HG02798 (cell line): ENCODE data around the gene CTAG2.
A peak's percentile ranks its signal among the peaks of the same experiment; 100 is the strongest.
"Not testable (repeated sequence)": the region's sequence is repeated elsewhere in the genome, so short reads cannot be mapped to it uniquely, and the experiment has no call there.

Experiments
- ATAC-seq: cut with Tn5 transposase; IDR thresholded peaks from one replicate; pipeline ENCODE4 v1.9.1; 2021; ENCODE audit warnings: mild to moderate bottlenecking; ENCODE audit not compliant: unreplicated experiment, poor library complexity

Gene CTAG2

GRCh38 chrX:154649503-154650220 is 3.7 kb downstream of the CTAG2 start:
- ATAC-seq = no peak

DNA sequence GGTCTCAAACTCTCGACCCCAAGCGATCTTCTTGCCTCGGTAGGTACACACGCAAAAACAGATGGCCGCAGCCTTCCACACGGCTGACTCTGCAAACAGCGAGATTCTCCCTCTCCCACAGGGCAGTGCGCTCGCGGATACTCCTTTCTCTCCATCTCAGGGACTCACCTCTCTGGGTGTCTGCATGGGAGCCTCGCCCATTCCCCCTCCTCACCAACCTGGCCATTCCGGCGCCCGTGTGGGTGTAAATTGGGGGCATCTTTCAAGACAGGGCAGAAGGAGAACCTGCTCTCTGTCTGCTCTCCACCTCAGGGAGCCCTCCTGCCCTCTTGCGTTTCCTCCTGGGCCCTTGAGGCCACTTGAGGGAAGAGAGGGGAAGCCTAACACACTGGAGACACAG is 4.4 kb downstream of the CTAG2 start:
- ATAC-seq = no peak

- not testable (repeated sequence) for ATAC-seq
These were observed 7.5 kb downstream of the CTAG2 start for GRCh38 chrX:154645745-154646378.

DNA sequence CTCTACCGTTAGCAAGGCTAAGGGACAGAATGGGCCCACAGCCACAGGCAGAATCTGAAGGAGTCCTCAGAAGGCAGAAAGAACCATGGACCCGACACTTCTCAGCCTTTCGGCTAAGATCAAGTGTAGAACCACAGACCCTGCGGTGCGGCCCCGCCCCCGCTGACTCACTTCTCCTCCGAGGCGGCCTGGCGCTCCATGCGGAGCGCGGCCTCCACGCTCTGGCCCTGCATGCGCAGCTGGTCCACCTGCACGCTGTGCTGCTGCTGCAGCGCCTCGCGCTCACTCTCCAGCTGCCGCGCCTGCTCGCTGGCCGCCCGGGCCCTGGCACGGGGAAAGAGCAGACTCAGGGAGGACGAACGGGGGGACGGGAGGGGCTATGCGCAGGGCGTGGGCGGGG is 9.7 kb downstream of the CTAG2 start:
- not testable (repeated sequence) for ATAC-seq

DNA sequence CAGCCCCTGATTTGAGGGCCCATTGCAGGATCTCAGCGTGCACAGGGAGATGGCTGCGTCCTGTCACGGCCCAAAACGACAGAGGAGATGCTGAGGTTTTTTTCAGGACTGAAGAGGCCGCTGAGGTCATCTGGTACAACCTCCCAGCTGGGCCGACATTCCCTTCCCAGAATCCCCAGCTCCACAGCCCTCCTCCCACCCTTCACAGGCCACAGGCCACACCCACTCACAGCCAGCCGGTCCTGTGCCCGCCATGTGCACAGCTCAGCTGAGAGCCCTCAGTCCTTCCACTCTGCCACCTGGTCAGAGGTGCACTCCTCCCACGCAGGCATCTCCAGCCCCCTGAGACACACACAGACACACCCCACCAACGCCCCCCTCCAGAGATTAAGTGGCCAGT is 11.6 kb downstream of the CTAG2 start:
- ATAC-seq = not testable (repeated sequence)

DNA sequence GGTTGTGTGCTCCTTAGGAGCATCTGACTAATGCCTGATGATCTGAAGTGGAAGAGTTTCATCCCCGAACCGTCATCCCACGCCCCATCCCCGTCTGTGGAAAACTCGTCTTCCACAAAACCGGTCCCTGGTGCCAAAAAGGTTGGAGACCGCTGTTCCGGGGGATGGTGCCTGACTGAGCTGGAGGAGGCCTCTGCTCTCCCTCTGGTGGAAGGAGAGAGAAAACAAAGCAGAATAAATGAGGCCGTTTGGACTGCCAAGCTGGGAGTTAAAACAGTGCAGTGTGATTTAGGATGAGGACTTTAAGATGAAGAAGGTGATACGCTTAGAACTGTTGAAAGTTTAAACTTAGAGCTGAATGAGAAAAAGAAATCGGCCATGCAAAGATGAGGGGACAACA is 19.7 kb downstream of the CTAG2 start:
- ATAC-seq = not testable (repeated sequence)

DNA sequence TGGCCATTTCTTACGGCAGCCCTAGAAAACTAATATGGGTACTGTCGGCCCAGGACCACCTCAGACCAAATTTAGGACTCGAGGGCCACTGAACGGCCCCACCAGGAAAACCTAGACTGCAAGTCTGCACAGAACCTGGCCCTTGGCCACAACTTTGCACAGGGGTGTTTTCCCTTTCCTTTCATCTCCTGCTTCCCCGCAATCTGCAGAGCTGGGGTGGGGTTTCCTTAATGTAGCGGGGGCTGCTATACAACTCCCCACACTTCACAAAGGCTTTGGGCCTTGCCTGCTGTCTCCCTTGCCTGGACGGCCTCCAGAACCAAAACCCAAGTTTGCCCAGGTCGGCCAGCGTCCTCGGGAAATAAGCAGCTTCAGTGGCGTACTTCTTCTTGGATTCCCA is 22.4 kb downstream of the CTAG2 start:
- ATAC-seq = not testable (repeated sequence)

DNA sequence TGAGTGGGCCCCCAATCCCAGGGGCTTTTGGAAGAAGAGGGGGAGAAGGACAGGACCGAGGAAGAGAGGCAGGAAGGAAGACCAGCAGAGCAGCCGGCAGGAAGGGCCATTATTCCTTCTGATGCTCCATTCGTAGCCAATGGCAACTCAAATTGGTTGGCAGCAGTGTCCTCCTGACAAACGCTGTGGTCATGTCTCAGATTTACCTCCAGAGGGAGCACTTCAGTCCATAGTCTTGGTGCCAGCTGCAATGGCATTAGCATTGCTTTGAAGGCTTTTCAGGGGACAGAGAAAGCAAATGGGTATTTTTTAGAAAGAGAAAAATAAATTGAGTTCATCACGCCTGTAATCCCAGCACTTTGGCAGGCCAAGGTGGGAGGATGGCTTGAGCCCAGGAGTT is 24.4 kb downstream of the CTAG2 start:
- peak; percentile 47 for ATAC-seq

DNA sequence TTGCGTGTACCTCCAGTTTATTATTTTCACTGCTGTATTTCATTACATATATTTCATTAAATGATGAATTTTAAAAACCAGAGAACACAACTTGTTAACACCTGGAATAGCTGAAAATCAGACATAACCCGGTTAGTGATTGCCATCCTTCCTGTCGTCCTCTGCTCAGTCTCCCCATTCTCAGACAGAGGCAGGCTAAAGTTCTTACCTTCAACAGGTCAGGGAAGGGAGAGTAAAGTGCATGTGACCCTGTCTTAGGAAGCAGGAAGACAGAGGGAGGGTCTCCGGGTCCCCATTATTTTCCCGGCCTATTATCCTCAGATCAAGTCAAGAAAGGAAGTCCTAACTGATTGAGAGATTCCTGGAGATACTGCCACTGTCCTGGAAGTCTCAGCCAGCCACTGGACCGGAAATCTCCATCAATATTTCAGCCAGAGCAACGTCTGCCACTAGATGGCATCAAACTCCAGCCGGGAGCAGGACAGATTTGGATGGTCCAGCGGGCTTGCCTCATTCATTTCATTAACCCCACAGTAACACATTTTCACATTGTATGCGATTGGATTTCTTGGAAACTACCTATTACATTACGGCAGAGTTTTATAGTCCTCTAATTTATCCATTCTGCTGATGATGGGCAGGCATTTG is 32.5 kb downstream of the CTAG2 start:
- ATAC-seq = not testable (repeated sequence)

GRCh38 chrX:154619182-154619581 is 34.2 kb downstream of the CTAG2 start, which contains the start of gene CTAG1B:
CTAG1B (minus strand) TSS chrX:154619282; CDS start chrX:154619218, 64 bp downstream.
- ATAC-seq = not testable (repeated sequence)

DNA sequence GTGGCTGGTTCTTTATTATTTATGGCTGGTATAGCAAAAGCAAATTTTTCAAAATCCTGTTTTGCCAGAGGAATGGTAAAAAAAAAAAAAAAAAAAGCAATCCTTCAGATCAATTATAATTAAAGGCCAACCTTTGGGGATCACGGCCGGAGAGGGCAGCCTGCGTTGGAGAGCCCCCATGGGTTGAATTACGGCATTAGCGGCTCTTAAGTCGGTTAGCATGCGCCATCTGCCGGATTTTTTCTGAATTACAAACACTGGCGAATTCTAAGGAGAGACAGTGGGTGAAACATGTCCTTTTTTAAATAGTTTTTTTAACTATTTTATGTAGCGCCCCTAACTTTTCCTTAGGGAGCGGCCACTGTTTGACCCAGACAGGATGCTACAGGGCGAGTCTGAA is 39.8 kb downstream of the CTAG2 start:
- ATAC-seq = not testable (repeated sequence)

GRCh38 chrX:154611146-154611545 is 42.2 kb downstream of the CTAG2 start:
- ATAC-seq = not testable (repeated sequence)

DNA sequence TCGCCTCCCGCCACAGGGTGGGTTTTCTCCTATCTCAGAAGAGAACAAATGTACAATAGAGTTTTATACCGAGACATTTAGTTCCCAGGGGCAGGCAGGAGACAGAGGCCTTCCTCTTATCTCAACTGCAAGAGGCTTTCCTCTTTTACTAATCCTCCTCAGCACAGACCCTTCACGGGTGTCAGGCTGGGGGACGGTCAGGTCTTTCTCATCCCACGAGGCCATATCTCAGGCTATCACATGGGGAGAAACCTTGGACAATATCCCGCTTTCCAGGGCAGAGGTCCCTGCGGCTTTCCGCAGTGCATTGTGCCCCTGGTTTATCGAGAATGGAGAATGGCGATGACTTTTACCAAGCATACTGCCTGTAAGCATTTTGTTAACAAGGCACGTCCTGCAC is 44.6 kb downstream of the CTAG2 start:
- ATAC-seq = not testable (repeated sequence)

DNA sequence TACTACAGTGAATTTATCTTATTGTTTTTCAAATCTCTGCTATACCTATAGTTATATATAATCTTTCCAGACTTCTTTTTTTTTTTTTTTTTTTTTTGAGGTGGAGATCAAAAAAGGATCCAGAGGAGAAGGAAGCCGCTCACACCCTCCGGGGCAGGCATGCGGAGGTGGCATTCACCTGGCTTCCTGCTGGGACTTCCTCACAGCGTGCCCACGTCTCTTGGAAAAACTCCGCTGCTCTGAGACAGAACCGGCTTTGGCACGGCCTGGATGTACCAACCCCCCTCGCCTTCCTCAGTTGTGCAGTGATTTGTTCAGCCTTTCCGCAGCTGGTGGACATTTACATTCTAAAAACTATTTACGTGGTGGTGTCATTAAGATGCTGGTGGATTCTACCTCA is 45.4 kb downstream of the CTAG2 start:
- not testable (repeated sequence) for ATAC-seq

DNA sequence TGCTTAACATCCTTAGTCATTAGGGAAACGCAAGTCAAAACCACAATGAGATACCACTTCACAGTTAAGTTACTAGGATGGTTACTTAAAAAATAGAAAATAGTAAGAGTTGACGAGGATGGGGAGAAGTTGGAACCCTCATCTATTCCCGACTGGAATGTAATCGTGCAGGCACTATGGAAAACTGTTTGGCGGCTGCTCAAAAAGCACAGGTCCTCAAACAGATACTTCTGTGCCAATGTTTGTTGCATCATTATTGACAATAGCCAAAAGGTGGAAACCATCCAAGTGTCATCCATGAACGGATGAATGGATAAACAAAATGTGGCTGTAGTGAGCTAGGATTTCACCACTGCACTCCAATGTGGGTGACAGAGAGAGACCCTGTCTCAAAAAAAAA is 46.0 kb downstream of the CTAG2 start:
- no peak for ATAC-seq

DNA sequence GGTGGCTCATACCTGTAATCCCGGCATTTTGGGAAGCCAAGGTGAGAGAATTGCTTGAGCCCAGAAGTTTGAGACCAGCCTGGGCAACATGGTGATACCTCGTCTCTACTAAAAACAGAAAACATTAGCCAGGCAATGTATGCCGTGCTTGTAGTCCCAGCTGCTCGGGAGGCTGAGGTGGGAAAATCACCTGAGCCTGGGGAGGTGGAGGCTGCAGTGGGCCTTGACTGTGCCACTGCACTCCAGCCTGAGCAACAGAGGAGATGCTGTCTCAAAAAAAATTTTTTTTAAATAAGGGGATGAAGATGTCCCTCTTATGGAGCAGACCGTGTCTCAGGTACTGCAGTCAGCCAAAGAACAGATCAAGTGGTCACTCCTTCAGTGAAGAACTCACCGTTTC is 47.8 kb downstream of the CTAG2 start:
- no peak for ATAC-seq

DNA sequence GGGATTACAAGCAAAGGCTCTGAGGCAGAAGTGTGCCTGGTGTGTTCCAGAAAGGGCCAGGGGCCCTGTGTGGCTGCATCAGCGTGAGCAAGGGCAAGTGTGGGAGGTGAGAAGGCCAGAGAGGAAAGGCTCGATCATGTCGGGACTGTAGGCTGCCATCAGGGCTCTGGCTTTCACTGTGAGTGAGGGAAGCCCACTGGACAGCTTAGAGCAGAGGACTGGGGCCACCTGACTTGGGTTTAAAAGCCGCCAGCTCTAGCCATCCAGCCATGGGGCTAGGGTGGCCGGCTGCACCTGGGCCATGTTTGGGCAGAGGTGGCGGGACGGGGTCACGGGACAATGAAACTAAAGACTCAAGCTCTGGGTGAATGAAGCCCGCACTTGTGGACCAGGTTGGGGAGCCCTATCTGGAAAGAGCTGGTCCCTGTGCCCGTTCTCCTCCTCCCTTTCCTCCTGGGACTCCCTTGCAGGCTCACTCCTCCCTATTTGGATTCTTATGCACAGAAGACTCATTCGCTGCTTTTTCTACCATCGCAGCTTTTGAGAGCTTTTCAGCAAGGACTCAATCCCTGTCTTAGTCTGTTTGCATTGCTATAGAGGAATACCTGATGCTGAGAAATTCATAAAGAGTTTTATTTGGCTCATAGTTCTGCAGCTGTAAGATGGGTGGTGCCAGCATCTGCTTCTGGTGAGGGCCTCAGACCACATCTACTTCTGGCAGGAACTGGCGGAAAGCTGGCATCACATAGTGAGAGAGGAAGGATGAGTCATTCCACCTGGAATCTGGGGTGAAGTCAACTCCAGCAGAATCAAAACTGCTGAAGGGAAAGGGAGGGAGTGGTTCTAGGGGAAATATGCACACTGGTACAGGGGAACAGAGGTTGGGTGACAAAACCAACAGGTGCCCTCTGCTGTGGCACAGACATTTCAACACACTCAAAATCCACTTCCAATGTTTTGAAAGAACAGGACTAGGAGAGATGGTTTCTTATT is 49.6 kb downstream of the CTAG2 start:
- ATAC-seq = no peak

DNA sequence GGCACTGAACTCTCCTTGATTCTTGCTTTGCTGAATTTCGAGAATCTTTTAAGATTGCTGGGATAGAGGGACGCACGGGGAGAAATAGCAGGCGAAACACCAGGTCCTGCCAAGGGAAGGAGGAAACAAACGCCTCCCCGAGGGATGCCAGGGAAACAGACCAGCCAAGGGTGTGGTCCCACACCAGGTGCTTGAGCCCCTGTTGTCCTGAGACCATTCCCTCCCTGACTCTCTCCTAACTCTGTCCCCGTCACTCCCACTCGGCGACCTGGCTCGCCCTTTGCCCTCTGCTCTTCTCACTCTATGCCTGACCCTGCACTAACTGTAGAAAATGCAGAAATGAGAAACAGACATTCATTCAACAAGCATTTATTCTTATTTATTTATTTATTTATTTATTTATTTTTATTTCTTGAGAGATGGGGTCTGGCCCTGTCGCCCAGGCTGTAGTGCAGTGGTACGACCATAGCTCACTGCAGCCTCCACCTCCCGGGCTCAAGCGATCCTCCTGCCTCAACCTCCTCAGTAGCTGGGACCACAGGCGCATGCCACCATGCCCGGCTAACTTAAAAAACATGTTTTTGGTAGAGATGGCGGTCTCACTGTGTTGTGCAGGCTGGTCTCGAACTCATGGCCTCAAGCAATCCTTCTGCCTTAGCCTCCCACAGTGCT is 50.5 kb downstream of the CTAG2 start:
- no peak for ATAC-seq

GRCh38 chrX:154602226-154602625 is 51.2 kb downstream of the CTAG2 start:
- ATAC-seq = no peak
